HL-60 (cell line): ENCODE measurements around the gene NXPH2.

Source experiments
- DNase-seq, 2 experiments: peaks; one replicate each; pipeline ENCODE4 v3.0.0-alpha.2; 2010 to 2020; ENCODE audit warnings: low read depth in 1 of 2, low spot score in 1 of 2
- H3K27ac ChIP-seq: fragments of 250-450 bp; sonication (Bioruptor Pico); replicated peaks from 2 replicates; pipeline ENCODE4 v1.5.1; 2020; ENCODE audit warnings: mild to moderate bottlenecking, moderate library complexity
- H3K27me3 ChIP-seq: fragments of 250-450 bp; sonication (Bioruptor Pico); 2 replicates; pipeline ENCODE4 v1.5.1; 2021; ENCODE audit warnings: mild to moderate bottlenecking, moderate library complexity; ENCODE audit not compliant: insufficient read depth, poor library complexity, severe bottlenecking
- H3K4me3 ChIP-seq: replicated peaks from 2 replicates; pipeline ENCODE4 v1.5.1; 2011; ENCODE audit warnings: mild to moderate bottlenecking, control low read depth, low read length; ENCODE audit not compliant: insufficient read depth
- GABPA ChIP-seq: IDR thresholded peaks from 2 replicates; pipeline ENCODE4 v1.6.1; 2012; ENCODE audit warnings: low read depth
- POLR2AphosphoS5 ChIP-seq: IDR thresholded peaks from 2 replicates; pipeline ENCODE4 v1.6.1; 2012; ENCODE audit warnings: low read depth
- SPI1 ChIP-seq: IDR thresholded peaks from 2 replicates; pipeline ENCODE4 v1.6.1; 2012; ENCODE audit warnings: low read depth, mild to moderate bottlenecking, borderline replicate concordance
- TF ChIP-seq, protein P1 (sequence below): IDR thresholded peaks from 2 replicates; pipeline ENCODE4 v1.6.1; 2012; ENCODE audit warnings: low read depth; ENCODE audit not compliant: insufficient replicate concordance
- TF ChIP-seq, protein P2 (sequence below): IDR thresholded peaks from one replicate; pipeline ENCODE4 v1.5.1; 2011; ENCODE audit warnings: low read length, control low read depth, inconsistent platforms; ENCODE audit not compliant: insufficient read depth

NXPH2 gene

DNA sequence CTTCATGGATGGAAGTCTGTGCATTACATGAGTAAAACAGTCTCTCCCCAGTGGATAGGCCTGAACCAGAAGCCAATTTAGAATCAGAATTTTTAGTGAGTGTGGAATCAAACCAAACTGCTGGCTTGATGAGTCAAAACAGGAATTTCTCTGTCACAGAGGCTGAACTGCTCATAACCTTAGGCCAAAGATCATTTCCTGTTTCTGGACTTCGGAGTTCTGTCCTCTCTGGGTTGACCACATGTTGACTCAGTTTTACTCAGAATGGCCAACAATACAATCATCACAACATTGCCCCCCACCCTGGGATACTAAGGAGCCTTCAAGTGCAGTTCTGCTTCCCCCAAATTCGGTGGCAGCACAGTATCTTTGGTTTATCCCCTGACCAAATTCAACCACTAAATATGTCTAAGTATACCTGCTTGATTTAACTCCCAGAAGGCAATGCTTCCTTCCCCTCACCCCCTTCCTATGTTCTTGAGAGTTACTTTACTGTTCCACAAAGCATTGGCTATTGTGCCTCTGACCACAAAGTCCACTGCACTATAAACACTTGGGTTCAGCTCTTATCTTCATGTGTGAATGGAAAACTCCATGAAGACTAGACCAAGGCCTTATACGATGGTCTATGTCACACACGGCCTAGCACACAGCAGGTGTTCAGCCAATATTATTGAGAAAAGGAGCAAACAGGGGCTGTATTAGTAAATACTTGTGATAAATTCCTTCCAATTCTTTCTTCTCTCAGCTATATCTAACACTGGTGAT is 67.8 kb downstream of the NXPH2 start:
- no peak for DNase-seq
- TF ChIP-seq, protein P1, sequence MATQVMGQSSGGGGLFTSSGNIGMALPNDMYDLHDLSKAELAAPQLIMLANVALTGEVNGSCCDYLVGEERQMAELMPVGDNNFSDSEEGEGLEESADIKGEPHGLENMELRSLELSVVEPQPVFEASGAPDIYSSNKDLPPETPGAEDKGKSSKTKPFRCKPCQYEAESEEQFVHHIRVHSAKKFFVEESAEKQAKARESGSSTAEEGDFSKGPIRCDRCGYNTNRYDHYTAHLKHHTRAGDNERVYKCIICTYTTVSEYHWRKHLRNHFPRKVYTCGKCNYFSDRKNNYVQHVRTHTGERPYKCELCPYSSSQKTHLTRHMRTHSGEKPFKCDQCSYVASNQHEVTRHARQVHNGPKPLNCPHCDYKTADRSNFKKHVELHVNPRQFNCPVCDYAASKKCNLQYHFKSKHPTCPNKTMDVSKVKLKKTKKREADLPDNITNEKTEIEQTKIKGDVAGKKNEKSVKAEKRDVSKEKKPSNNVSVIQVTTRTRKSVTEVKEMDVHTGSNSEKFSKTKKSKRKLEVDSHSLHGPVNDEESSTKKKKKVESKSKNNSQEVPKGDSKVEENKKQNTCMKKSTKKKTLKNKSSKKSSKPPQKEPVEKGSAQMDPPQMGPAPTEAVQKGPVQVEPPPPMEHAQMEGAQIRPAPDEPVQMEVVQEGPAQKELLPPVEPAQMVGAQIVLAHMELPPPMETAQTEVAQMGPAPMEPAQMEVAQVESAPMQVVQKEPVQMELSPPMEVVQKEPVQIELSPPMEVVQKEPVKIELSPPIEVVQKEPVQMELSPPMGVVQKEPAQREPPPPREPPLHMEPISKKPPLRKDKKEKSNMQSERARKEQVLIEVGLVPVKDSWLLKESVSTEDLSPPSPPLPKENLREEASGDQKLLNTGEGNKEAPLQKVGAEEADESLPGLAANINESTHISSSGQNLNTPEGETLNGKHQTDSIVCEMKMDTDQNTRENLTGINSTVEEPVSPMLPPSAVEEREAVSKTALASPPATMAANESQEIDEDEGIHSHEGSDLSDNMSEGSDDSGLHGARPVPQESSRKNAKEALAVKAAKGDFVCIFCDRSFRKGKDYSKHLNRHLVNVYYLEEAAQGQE: no peak
- TF ChIP-seq POLR2AphosphoS5: no peak
- TF ChIP-seq, protein P2, sequence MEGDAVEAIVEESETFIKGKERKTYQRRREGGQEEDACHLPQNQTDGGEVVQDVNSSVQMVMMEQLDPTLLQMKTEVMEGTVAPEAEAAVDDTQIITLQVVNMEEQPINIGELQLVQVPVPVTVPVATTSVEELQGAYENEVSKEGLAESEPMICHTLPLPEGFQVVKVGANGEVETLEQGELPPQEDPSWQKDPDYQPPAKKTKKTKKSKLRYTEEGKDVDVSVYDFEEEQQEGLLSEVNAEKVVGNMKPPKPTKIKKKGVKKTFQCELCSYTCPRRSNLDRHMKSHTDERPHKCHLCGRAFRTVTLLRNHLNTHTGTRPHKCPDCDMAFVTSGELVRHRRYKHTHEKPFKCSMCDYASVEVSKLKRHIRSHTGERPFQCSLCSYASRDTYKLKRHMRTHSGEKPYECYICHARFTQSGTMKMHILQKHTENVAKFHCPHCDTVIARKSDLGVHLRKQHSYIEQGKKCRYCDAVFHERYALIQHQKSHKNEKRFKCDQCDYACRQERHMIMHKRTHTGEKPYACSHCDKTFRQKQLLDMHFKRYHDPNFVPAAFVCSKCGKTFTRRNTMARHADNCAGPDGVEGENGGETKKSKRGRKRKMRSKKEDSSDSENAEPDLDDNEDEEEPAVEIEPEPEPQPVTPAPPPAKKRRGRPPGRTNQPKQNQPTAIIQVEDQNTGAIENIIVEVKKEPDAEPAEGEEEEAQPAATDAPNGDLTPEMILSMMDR: no peak
- no peak for TF ChIP-seq GABPA
- no peak for TF ChIP-seq SPI1
- H3K27me3 ChIP-seq: peaks cover 2% of the 10 kb centered on the region
- no peak overlapping the region for H3K4me3 ChIP-seq
- no peak overlapping the region for H3K27ac ChIP-seq

DNA sequence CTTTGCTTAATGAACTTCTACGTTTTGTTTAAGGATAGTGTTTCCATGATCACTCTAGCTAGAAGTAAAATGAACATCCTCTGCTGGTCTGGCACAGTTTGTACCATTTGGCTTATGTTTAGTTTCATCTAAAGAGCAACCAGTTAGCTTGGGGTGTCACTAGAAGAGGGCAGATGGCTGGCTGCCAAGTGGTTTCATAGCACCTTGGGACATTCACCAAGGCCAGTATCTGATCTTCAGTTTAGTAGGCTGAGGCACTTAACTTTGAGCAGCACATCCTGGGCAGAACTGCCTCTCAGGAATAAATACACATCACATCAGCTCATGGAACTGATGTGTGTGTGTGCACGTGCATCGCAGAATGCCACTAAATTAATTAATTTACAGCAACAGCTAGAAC is 68.4 kb downstream of the NXPH2 start:
- DNase-seq: no peak
- Histone ChIP-seq H3K27me3 (peaks cover 2% of the 10 kb centered on the region), H3K27ac (no peak overlapping the region), H3K4me3 (no peak overlapping the region)
- TF ChIP-seq GABPA (no peak), SPI1 (no peak), POLR2AphosphoS5 (no peak)
- TF ChIP-seq, protein P1: no peak
- TF ChIP-seq, protein P2: no peak

DNA sequence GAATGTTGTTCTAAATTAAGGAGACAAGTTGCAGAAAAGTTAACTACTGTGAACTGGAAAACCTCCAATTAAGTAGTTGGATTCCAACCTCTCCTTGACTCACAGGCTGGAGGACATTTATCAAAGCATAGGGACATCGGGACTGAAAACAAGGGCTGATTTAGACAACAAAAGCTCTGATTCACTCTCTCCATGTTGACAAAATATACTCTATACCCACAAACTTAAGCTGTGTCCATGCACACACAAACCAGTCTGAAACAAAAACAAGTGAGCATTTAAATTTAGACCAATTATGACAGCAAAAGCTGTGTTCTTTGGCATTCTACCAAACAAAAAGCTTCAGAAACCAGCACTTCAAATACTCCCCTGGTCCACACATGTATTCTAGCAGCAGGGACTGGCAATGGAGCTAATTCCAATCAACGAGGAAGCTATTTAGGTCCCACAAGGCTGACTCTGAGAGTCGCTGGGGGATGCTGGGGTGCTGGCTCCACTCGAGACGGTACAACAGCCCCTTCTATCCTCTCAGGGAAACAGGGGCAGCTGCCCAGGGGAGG is 71.4 kb downstream of the NXPH2 start:
- TF ChIP-seq, protein P1: no peak
- H3K27ac ChIP-seq: no peak overlapping the region
- DNase-seq: no peak
- no peaks in the 10 kb centered on the region for H3K27me3 ChIP-seq
- H3K4me3 ChIP-seq: no peak overlapping the region
